GM23338 (cell line): ENCODE results near the gene FCHSD2.

Source experiments
- CTCF ChIP-seq, 2 experiments: fragments of 200-600 bp in 1 of 2; sonication (generic) in 1 of 2; conservative IDR thresholded peaks; 2 replicates each; pipeline versions ENCODE4 v1.5.1 to v1.6.1; 2016 to 2017; ENCODE audit warnings: antibody characterized with exemption in 2 of 2, low read depth in 2 of 2, mild to moderate bottlenecking in 2 of 2, moderate library complexity in 1 of 2
- EZH2phosphoT487 ChIP-seq: fragments of 200-600 bp; sonication (generic); IDR thresholded peaks from one replicate; pipeline ENCODE4 v1.8.1; 2018; ENCODE audit warnings: antibody characterized with exemption; ENCODE audit not compliant: unreplicated experiment
- JUNB ChIP-seq: IDR thresholded peaks from one replicate; pipeline ENCODE4 v1.6.1; 2016; ENCODE audit warnings: antibody characterized with exemption; ENCODE audit not compliant: unreplicated experiment
- POLR2AphosphoS5 ChIP-seq: IDR thresholded peaks from 2 replicates; pipeline ENCODE4 v1.6.1; 2016; ENCODE audit warnings: antibody characterized with exemption, low read depth
- REST ChIP-seq: IDR thresholded peaks from one replicate; pipeline ENCODE4 v1.6.1; 2018; ENCODE audit warnings: antibody characterized with exemption; ENCODE audit not compliant: unreplicated experiment

- TF ChIP-seq CTCF (conservative IDR thresholded peaks at IDR 0.05; ENCODE audit: low read depth in 2 of 2) (no peak), EZH2phosphoT487 (no peak), POLR2AphosphoS5 (no peak), JUNB (no peak), REST (no peak)
Observed at GRCh38 chr11:73155102-73155501, 13.0 kb upstream of the FCHSD2 start.
